K562 (cell line): ENCODE measurements around the gene LYVE1. TPM values are rescaled to one million over a fixed set of nuclear protein-coding genes. Genes with fewer than 3 reads are reported as not detected.
A peak's percentile ranks its signal among the peaks of the same experiment; 100 is the strongest.

Source experiments
- BMI1 ChIP-seq: fragments of 150-350 bp; IDR thresholded peaks from 2 replicates; pipeline ENCODE4 v1.6.1; 2014; ENCODE audit warnings: low read length
- CBFA2T2 ChIP-seq: fragments of 450-650 bp; conservative IDR thresholded peaks from 2 replicates; pipeline ENCODE4 v1.6.1; 2017; ENCODE audit warnings: mild to moderate bottlenecking
- EHMT2 ChIP-seq: fragments of 450-650 bp; IDR thresholded peaks from 2 replicates; pipeline ENCODE4 v1.6.1; 2018; ENCODE audit warnings: antibody characterized with exemption
- FOXP4 ChIP-seq: sonication (generic); formaldehyde crosslinking; IDR thresholded peaks from 2 replicates; pipeline ENCODE4 v1.8.0; 2022; ENCODE audit warnings: mild to moderate bottlenecking, missing genetic modification reagents, borderline replicate concordance
- HNRNPUL1 ChIP-seq: fragments of 200-400 bp; formaldehyde crosslinking; IDR thresholded peaks from 2 replicates; pipeline ENCODE4 v1.6.1; 2017; ENCODE audit warnings: low read length
- KDM2B ChIP-seq: fragments of 250-450 bp; sonication (Bioruptor Pico); IDR thresholded peaks from 2 replicates; pipeline ENCODE4 v1.8.0; 2021; ENCODE audit warnings: mild to moderate bottlenecking, moderate library complexity
- LCOR ChIP-seq: sonication (generic); formaldehyde crosslinking; IDR thresholded peaks from 2 replicates; pipeline ENCODE4 v1.8.0; 2022; ENCODE audit warnings: mild to moderate bottlenecking, missing genetic modification reagents
- MCM2 ChIP-seq: fragments of 450-650 bp; IDR thresholded peaks from 2 replicates; pipeline ENCODE4 v1.6.1; 2017; ENCODE audit warnings: low read depth, mild to moderate bottlenecking
- NFIC ChIP-seq: fragments of 450-650 bp; IDR thresholded peaks from 2 replicates; pipeline ENCODE4 v1.6.1; 2017; ENCODE audit warnings: mild to moderate bottlenecking, inconsistent platforms
- NONO ChIP-seq, 2 experiments: fragments of 200-400 bp in 1 of 2; fragments of 450-650 bp in 1 of 2; formaldehyde crosslinking in 1 of 2; IDR thresholded peaks; 2 replicates each; pipeline ENCODE4 v1.6.1; 2017; ENCODE audit warnings: low read depth in 2 of 2, mild to moderate bottlenecking in 2 of 2, moderate library complexity in 2 of 2, low read length in 1 of 2
- POLR2AphosphoS5 ChIP-seq: IDR thresholded peaks from 2 replicates; pipeline ENCODE4 v1.6.1; 2011; ENCODE audit warnings: mild to moderate bottlenecking, low read depth, low read length, moderate library complexity; ENCODE audit not compliant: control insufficient read depth, insufficient read depth
- REST ChIP-seq, 2 experiments: fragments of 450-650 bp; formaldehyde crosslinking in 1 of 2; IDR thresholded peaks; 2 replicates each; pipeline versions ENCODE4 v1.4.0 to v1.6.1; 2014 to 2020; ENCODE audit warnings: mild to moderate bottlenecking in 2 of 2, borderline replicate concordance in 1 of 2, low read depth in 1 of 2
- ZBTB2 ChIP-seq: fragments of 450-650 bp; IDR thresholded peaks from 2 replicates; pipeline ENCODE4 v1.6.1; 2016; ENCODE audit warnings: antibody characterized with exemption
- ZNF408 ChIP-seq: fragments of 250-450 bp; sonication (Bioruptor Pico); IDR thresholded peaks from 2 replicates; pipeline ENCODE4 v1.4.0; 2020; ENCODE audit warnings: low read depth, mild to moderate bottlenecking, moderate library complexity
- ZNF444 ChIP-seq: fragments of 250-450 bp; sonication (Bioruptor Pico); IDR thresholded peaks from 2 replicates; pipeline ENCODE4 v1.4.0; 2020; ENCODE audit warnings: mild to moderate bottlenecking, moderate library complexity
- polyA plus RNA-seq, 8 experiments: library from polyadenylated mRNA; depleted of rRNA in 4 of 8; stranded (reverse) in 5 of 8; unstranded in 3 of 8; fragments of >200 nt; fragmentation: Nextera tagmentation in 2 of 8; fragmentation: Illumina TruSeq in 1 of 8; extraction: Ambion mirVana in 2 of 8; extraction: Trizol in 1 of 8; gene quantifications; 2 replicates each; pipeline versions ENCODE4 v1.2.1 to v1.2.3, GENCODE V29; 2011 to 2014; ENCODE audit warnings: inconsistent platforms in 1 of 8, missing spikeins in 1 of 8
- total RNA-seq, 7 experiments: library from RNA; depleted of rRNA in 6 of 7; stranded (reverse); fragments of >200 nt in 6 of 7; fragmentation: Illumina TruSeq in 2 of 7; extraction: Trizol in 2 of 7; gene quantifications; 2 replicates each; pipeline versions ENCODE4 v1.2.1 to v1.2.3, GENCODE V29; 2011 to 2021; ENCODE audit warnings: low replicate concordance in 1 of 7
- TF ChIP-seq, protein P1 (sequence below): fragments of 250-450 bp; sonication (Bioruptor Pico); IDR thresholded peaks from 2 replicates; pipeline ENCODE4 v1.9.0; 2021; ENCODE audit warnings: mild to moderate bottlenecking

Gene LYVE1
- total and polyA plus RNA-seq, 9 of the 15 experiments (the other 6 are each of a cell fraction or from before 2014, with no cell fraction given): 0.06 to 1.1 (median 0.14) TPM; not detected in 1

DNA sequence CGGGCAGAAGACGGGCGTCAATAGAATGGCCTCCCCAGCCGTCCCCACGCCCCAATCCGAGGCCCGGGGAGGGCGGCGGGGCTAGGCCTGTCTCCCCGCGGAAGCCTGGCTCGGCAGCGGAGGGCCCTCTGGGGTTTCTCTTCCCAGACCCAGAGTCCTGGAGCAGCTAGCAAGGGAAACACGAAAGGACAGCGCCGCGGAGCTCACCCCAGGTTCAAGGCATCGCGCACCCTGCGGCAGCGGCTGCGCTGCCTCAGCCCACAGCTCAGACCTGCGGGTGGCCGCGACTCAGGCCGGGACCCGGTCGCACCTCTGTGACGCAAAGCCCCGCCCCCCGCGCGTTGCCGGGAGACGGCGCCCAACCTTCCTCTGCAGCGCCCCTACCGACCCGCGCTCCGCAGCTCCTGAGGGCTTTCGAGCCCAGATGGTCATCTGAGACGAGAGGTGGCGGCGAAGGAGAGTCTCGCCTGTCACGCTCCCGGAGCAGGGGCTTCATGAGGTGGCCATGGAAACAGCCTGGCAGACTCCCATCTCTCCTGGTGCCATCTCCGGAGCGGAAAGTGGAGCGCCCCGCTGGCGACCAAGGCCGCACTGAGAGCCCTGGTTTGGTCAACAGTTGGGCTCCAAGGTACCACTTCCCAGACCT is 27.4 kb downstream of the LYVE1 start, which contains the start of gene RNF141 (continued):
- no peak for TF ChIP-seq FOXP4 (CRISPR knock-in tag)
- TF ChIP-seq MCM2: no peak
- TF ChIP-seq, protein P1, sequence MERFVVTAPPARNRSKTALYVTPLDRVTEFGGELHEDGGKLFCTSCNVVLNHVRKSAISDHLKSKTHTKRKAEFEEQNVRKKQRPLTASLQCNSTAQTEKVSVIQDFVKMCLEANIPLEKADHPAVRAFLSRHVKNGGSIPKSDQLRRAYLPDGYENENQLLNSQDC (CRISPR knock-in tag): no peak
- TF ChIP-seq BMI1: peak; percentile 80
- TF ChIP-seq ZBTB2: no peak
- TF ChIP-seq ZNF408 (CRISPR knock-in tag): no peak
- peak; percentile 91 for TF ChIP-seq POLR2AphosphoS5
- peak; percentile 18; the same call in 1 of the 2 replicates for TF ChIP-seq REST (IDR thresholded peaks at IDR 0.05; ENCODE audit: borderline replicate concordance)
- peak; percentile 86 for TF ChIP-seq REST (CRISPR knock-in tag; IDR thresholded peaks at IDR 0.05; ENCODE audit: low read depth)
- peak; percentile 67; the same call in 1 of the 2 replicates for TF ChIP-seq KDM2B (CRISPR knock-in tag)
- TF ChIP-seq NONO (IDR thresholded peaks at IDR 0.05; ENCODE audit: low read depth in 2 of 2, low read length in 1 of 2): peak in 1 of 2 experiments; percentile 85; a peak in 3 of 4 replicates
- no peak for TF ChIP-seq CBFA2T2
- peak; percentile 20; the same call in 1 of the 2 replicates for TF ChIP-seq EHMT2
- no peak for TF ChIP-seq ZNF444 (CRISPR knock-in tag)
- TF ChIP-seq HNRNPUL1: no peak
- TF ChIP-seq LCOR: peak; percentile 64; the same call in 1 of the 2 replicates
- 0 out of 2 replicates have a peak, but pooled peaks have one; percentile 10 for TF ChIP-seq NFIC
